SK-N-SH (cell line): ENCODE results near the gene CCDC102A. TPM values are rescaled to one million over a fixed set of nuclear protein-coding genes. Genes with fewer than 3 reads are reported as not detected.
"Not testable (repeated sequence)": the region's sequence is repeated elsewhere in the genome, so short reads cannot be mapped to it uniquely, and the experiment has no call there.

ENCODE experiments used
- CTCF ChIA-PET: fragments of 300-600, 350-600 bp; formaldehyde crosslinking; extraction: SDS; loops from one replicate; lab custom pipeline; 2021; lab: Yijun Ruan, JAX
- POLR2A ChIA-PET: fragments of 350-600 bp; sonication (Branson Sonifier 250); formaldehyde crosslinking; extraction: SDS; loops from one replicate; lab custom pipeline; 2020; ENCODE audit warnings: antibody characterized with exemption, inconsistent platforms; lab: Yijun Ruan, JAX
- DNase-seq: peaks from one replicate; pipeline ENCODE4 v3.0.0; 2012
- H2AFZ ChIP-seq: fragments of 200-600 bp; sonication (generic); 2 replicates; pipeline ENCODE4 v1.8.1; 2016; ENCODE audit warnings: antibody characterized with exemption, mild to moderate bottlenecking, low read depth
- H3F3A ChIP-seq: fragments of 200-600 bp; sonication (generic); replicated peaks from 2 replicates; pipeline ENCODE3; 2016; ENCODE audit warnings: antibody characterized with exemption, mild to moderate bottlenecking; ENCODE audit not compliant: insufficient read depth
- H3K27ac ChIP-seq, 2 experiments: fragments of 200-500 bp in 1 of 2; fragments of 200-600 bp in 1 of 2; sonication (Bioruptor generic) in 1 of 2; sonication (generic), shearing (Covaris generic) in 1 of 2; 2 replicates each; pipeline versions ENCODE4 v1.5.1 to v1.6.1; 2014 to 2016; ENCODE audit warnings: low read depth in 2 of 2, inconsistent platforms in 1 of 2, low read length in 1 of 2, mild to moderate bottlenecking in 1 of 2, mixed read lengths in 1 of 2
- H3K27me3 ChIP-seq: fragments of 200-600 bp; sonication (generic), shearing (Covaris generic); 2 replicates; pipeline ENCODE4 v1.6.1; 2016; ENCODE audit warnings: mixed run types; ENCODE audit not compliant: insufficient read depth
- H3K36me3 ChIP-seq, 2 experiments: fragments of 200-500 bp in 1 of 2; fragments of 200-600 bp in 1 of 2; sonication (Bioruptor generic) in 1 of 2; sonication (generic) in 1 of 2; replicated peaks in 1 of 2; 2 replicates each; pipeline versions ENCODE3 to v1.5.1; 2014 to 2016; ENCODE audit warnings: low read length in 1 of 2, mild to moderate bottlenecking in 1 of 2; ENCODE audit not compliant: insufficient read depth in 2 of 2, control insufficient read depth in 1 of 2
- H3K4me1 ChIP-seq, 2 experiments: fragments of 200-500 bp in 1 of 2; fragments of 200-600 bp in 1 of 2; sonication (Bioruptor generic) in 1 of 2; sonication (generic), shearing (Covaris generic) in 1 of 2; 2 replicates each; pipeline versions ENCODE4 v1.5.1 to v1.6.1; 2014 to 2016; ENCODE audit warnings: low read depth in 1 of 2, low read length in 1 of 2, mixed run types in 1 of 2; ENCODE audit not compliant: insufficient read depth in 2 of 2, control insufficient read depth in 1 of 2
- H3K4me2 ChIP-seq: fragments of 200-600 bp; sonication (generic), shearing (Covaris generic); 2 replicates; pipeline ENCODE4 v1.6.1; 2017; ENCODE audit warnings: mixed run types
- H3K4me3 ChIP-seq, 2 experiments: fragments of 200-500 bp in 1 of 2; fragments of 200-600 bp in 1 of 2; sonication (Bioruptor generic) in 1 of 2; sonication (generic), shearing (Covaris generic) in 1 of 2; 2 replicates each; pipeline versions ENCODE4 v1.5.1 to v1.8.1; 2014 to 2016; ENCODE audit warnings: low read depth in 2 of 2, inconsistent platforms in 1 of 2, low read length in 1 of 2, mild to moderate bottlenecking in 1 of 2, mixed read lengths in 1 of 2, moderate library complexity in 1 of 2
- H3K79me2 ChIP-seq: fragments of 200-600 bp; sonication (generic); 2 replicates; pipeline ENCODE4 v1.8.1; 2017; ENCODE audit warnings: mild to moderate bottlenecking; ENCODE audit not compliant: insufficient read depth
- H3K9ac ChIP-seq: fragments of 200-600 bp; sonication (generic); 2 replicates; pipeline ENCODE4 v1.6.1; 2017; ENCODE audit warnings: mixed run types
- H3K9me2 ChIP-seq: fragments of 200-600 bp; sonication (generic); 2 replicates; pipeline ENCODE4 v1.6.1; 2017; ENCODE audit warnings: mixed run types
- H3K9me3 ChIP-seq: fragments of 200-600 bp; sonication (generic); 2 replicates; pipeline ENCODE4 v1.6.1; 2017; ENCODE audit warnings: mixed run types, mild to moderate bottlenecking, moderate library complexity
- H4K20me1 ChIP-seq: fragments of 200-600 bp; sonication (generic); 2 replicates; pipeline ENCODE4 v1.6.1; 2017; ENCODE audit warnings: mild to moderate bottlenecking, mixed run types; ENCODE audit not compliant: insufficient read depth
- MEF2A ChIP-seq: IDR thresholded peaks from 2 replicates; pipeline ENCODE4 v1.4.0; 2012; ENCODE audit warnings: low read depth, borderline replicate concordance
- RCOR1 ChIP-seq: fragments of 150-350 bp; IDR thresholded peaks from 2 replicates; pipeline ENCODE4 v1.6.1; 2017; ENCODE audit warnings: antibody characterized with exemption, low read length
- WGBS: methylation state at CpG from one replicate; pipeline ENCODE4 v1.1.6; 2017; ENCODE audit warnings: low lambda C conversion rate; 5-methylcytosine and 5-hydroxymethylcytosine counted together
- polyA plus RNA-seq, 3 experiments: library from polyadenylated mRNA; depleted of rRNA; stranded (reverse); fragments of >200 nt; gene quantifications; 2 replicates each; pipeline ENCODE4 v1.2.3, GENCODE V29; 2012
- TF ChIP-seq, protein P1 (sequence below): IDR thresholded peaks from 2 replicates; pipeline ENCODE4; 2012
- TF ChIP-seq, protein P2 (sequence below): IDR thresholded peaks from 2 replicates; pipeline ENCODE4 v1.4.0; 2012; ENCODE audit warnings: low read depth, borderline replicate concordance
- TF ChIP-seq, protein P3 (sequence below): IDR thresholded peaks from 2 replicates; pipeline ENCODE4 v1.6.1; 2012; ENCODE audit warnings: mild to moderate bottlenecking, low read depth, low read length, moderate library complexity

Gene CCDC102A
- polyA plus RNA-seq, 1 of the 3 experiments (the other 2 are of a cell fraction), result 26.2 TPM

DNA sequence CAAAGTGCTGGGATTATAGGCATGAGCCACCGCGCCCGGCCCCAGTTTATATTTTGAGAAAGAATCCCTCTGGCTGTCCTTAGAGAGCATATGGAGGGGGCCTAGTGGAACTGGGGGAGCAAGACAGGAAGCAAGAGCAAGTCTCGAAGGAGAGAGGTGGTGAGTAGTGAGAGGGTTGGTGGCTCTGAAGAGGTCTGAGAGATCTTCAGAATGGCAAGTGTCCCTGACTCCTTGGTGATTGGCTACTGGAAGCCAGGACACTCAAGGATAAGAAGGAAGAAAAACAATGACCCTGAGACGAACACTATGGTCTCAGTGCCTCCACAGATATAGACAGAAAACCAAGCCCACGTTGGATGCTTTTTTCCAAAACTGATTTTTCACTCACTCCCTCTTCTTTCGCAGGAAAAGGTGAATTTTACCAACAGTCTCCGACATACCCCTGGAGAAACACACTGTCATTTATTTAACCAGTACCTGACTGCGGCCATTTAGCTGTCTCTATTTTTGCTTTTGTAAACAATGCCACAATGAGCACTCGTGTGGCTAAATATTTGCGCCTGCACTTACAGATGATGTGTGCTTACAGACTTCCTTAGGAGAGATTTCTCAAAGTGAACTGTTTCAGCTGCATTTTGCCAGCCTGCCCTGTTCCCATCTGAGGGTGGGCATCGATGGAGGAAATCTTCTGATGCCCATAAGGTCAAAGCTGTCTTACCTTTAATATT lies 34.2 kb downstream of the CCDC102A start (continued):
- TF ChIP-seq, protein P1, sequence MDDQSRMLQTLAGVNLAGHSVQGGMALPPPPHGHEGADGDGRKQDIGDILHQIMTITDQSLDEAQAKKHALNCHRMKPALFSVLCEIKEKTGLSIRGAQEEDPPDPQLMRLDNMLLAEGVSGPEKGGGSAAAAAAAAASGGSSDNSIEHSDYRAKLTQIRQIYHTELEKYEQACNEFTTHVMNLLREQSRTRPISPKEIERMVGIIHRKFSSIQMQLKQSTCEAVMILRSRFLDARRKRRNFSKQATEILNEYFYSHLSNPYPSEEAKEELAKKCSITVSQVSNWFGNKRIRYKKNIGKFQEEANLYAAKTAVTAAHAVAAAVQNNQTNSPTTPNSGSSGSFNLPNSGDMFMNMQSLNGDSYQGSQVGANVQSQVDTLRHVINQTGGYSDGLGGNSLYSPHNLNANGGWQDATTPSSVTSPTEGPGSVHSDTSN, result no peak
- TF ChIP-seq, protein P2, sequence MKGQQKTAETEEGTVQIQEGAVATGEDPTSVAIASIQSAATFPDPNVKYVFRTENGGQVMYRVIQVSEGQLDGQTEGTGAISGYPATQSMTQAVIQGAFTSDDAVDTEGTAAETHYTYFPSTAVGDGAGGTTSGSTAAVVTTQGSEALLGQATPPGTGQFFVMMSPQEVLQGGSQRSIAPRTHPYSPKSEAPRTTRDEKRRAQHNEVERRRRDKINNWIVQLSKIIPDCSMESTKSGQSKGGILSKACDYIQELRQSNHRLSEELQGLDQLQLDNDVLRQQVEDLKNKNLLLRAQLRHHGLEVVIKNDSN, result no peak
- TF ChIP-seq, all 33 proteins: peak for 0

DNA sequence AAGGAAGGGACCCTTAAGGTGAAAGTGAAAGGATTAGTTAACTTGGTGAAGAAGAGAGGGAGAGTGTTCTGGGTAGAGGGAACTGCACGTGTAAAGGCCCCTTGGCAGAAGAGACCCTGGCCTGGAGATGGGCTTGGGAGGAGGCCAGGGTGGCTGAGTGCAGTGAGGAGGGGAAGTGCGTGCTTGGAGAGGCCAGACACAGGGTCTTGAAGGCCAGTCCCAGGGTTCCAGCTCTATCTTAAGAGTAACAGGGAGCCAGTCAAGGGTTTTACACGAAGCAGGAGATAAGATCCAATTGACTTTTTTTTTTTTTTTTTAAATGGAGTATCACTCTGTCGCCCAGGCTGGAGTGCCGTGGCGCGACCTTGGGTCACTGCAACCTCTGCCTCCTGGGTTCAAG lies 34.9 kb downstream of the CCDC102A start:
- no peak overlapping the region for H3K9ac ChIP-seq
- no peak overlapping the region for H3K4me2 ChIP-seq
- no peak overlapping the region for H2AFZ ChIP-seq
- no peaks in the 10 kb centered on the region for H3K79me2 ChIP-seq
- DNase-seq, result no peak
- H3K9me3 ChIP-seq, result no peaks in the 10 kb centered on the region
- no peak for TF ChIP-seq MEF2A
- ChIA-PET CTCF (interaction anchor here (0.6 to 3.5 kb wide), 3 partner anchors 18 to 1798 kb away, joined by 3 to 12 read pairs (median 3); no protein-coding TSS in a partner anchor), POLR2A (interaction anchor here (2.0 kb wide), 1 partner anchor 9 kb away, joined by 4 read pairs; no protein-coding TSS in a partner anchor)
- H4K20me1 ChIP-seq, result no peaks in the 10 kb centered on the region
- H3K9me2 ChIP-seq, result no peaks in the 10 kb centered on the region
- no peaks in the 10 kb centered on the region for H3F3A ChIP-seq
- H3K36me3 ChIP-seq, result no peaks in the 10 kb centered on the region
- no peaks in the 10 kb centered on the region for H3K27me3 ChIP-seq
- peaks cover 0 to 25% of the 10 kb centered on the region in 2 experiments; a peak in 1 of 4 replicates for H3K4me1 ChIP-seq
- H3K27ac ChIP-seq, result no peak overlapping the region
- WGBS, result 87% methylated on average over 7 of the region's 7 CpGs
- H3K4me3 ChIP-seq, result no peak overlapping the region

DNA sequence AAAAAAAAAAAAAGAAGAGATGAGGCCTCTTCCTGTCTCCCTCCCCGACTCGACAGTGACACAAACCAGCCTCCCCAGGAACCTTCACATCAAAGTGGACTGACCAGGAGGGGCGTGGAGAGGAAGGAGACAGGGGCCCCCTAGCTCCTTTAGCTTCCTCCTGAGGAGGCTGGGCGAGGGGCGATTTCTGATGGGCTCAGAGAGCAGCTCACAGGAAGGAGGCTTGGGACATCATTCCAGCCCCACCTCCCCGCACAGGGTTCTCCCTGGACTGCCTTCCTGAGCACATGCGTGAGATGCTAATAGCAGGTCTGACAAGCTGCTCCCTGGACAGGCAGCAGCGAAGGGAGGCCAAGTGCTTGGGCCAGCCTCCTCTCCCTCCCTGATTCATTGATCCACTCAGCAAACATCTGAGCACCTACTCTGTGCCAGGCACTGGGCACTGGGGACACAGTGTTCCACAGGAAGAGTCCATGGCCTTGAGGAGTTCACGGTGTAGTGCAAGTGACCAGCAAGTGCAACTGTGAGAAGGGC lies 35.7 kb downstream of the CCDC102A start:
- H2AFZ ChIP-seq, result no peak overlapping the region
- TF ChIP-seq, protein P3, sequence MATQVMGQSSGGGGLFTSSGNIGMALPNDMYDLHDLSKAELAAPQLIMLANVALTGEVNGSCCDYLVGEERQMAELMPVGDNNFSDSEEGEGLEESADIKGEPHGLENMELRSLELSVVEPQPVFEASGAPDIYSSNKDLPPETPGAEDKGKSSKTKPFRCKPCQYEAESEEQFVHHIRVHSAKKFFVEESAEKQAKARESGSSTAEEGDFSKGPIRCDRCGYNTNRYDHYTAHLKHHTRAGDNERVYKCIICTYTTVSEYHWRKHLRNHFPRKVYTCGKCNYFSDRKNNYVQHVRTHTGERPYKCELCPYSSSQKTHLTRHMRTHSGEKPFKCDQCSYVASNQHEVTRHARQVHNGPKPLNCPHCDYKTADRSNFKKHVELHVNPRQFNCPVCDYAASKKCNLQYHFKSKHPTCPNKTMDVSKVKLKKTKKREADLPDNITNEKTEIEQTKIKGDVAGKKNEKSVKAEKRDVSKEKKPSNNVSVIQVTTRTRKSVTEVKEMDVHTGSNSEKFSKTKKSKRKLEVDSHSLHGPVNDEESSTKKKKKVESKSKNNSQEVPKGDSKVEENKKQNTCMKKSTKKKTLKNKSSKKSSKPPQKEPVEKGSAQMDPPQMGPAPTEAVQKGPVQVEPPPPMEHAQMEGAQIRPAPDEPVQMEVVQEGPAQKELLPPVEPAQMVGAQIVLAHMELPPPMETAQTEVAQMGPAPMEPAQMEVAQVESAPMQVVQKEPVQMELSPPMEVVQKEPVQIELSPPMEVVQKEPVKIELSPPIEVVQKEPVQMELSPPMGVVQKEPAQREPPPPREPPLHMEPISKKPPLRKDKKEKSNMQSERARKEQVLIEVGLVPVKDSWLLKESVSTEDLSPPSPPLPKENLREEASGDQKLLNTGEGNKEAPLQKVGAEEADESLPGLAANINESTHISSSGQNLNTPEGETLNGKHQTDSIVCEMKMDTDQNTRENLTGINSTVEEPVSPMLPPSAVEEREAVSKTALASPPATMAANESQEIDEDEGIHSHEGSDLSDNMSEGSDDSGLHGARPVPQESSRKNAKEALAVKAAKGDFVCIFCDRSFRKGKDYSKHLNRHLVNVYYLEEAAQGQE, result no peak
- TF ChIP-seq RCOR1, result no peak
- TF ChIP-seq, all 33 proteins: peak for 0
- CTCF ChIA-PET, result interaction anchor here (1.0 to 3.5 kb wide), 5 partner anchors 19 to 148 kb away, joined by 3 to 12 read pairs (median 4); partner anchors contain the start of gene POLR2C

DNA sequence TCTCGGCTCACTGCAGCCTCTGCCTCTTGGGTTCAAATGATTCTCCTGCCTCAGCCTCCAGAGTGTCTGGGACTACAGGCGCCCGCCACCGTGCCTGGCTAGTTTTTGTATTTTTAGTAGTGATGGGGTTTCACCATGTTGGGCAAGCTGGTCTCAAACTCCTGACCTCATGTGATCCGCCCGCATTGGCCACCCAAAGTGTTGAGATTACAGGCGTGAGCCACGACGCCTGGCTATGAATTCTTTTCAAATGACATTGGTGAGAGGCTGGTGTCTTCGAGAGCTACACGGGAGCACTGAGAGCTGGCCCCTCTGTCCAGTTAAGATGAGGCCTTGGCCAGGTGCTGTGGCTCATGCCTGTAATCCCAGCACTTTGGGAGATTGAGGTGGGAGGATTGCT lies 36.4 kb downstream of the CCDC102A start:
- H3F3A ChIP-seq, H3K9me2 ChIP-seq, H3K4me2 ChIP-seq, H3K36me3 ChIP-seq, H3K9me3 ChIP-seq, H3K4me3 ChIP-seq, H4K20me1 ChIP-seq, DNase-seq, H2AFZ ChIP-seq, H3K27ac ChIP-seq, H3K79me2 ChIP-seq, H3K9ac ChIP-seq, H3K27me3 ChIP-seq: not testable (repeated sequence)
- 94% methylated on average over 11 of the region's 11 CpGs for WGBS
- ChIA-PET POLR2A (interaction anchor here (0.7 to 2.0 kb wide), 4 partner anchors 9 to 16 kb away, joined by 3 to 5 read pairs (median 4); no protein-coding TSS in a partner anchor), CTCF (interaction anchor here (1.0 to 3.5 kb wide), 5 partner anchors 20 to 149 kb away, joined by 3 to 12 read pairs (median 4); partner anchors contain the start of gene POLR2C)
- peaks cover 0 to 25% of the 10 kb centered on the region in 2 experiments; a peak in 1 of 4 replicates for H3K4me1 ChIP-seq

More for the DNA sequence above, 35.7 kb downstream of the CCDC102A start:
- POLR2A ChIA-PET, result interaction anchor here (0.7 to 2.0 kb wide), 4 partner anchors 10 to 17 kb away, joined by 3 to 5 read pairs (median 4); no protein-coding TSS in a partner anchor
- Histone ChIP-seq H3K9me2 (no peaks in the 10 kb centered on the region), H3K4me2 (no peak overlapping the region), H3K4me3 (no peak overlapping the region), H3K9ac (no peak overlapping the region), H3K36me3 (no peaks in the 10 kb centered on the region), H3K4me1 (peaks cover 0 to 25% of the 10 kb centered on the region in 2 experiments; a peak in 1 of 4 replicates), H3K9me3 (no peaks in the 10 kb centered on the region), H3K79me2 (no peaks in the 10 kb centered on the region), H3F3A (no peaks in the 10 kb centered on the region), H4K20me1 (no peaks in the 10 kb centered on the region), H3K27me3 (no peaks in the 10 kb centered on the region), H3K27ac (peak overlapping the region in 1 of 2 experiments; percentile 72; a peak in 2 of 4 replicates)
- peak; percentile 69 for DNase-seq
- WGBS, result 65% methylated on average over 9 of the region's 9 CpGs
